Hepatocyte (in vitro differentiated cells): ENCODE measurements around the gene TENM4. TPM values are rescaled to one million over a fixed set of nuclear protein-coding genes. Genes with fewer than 3 reads are reported as not detected.

Source experiments
- DNase-seq: peaks from one replicate; pipeline ENCODE4 v3.0.0-alpha.2; 2016; ENCODE audit warnings: low spot score
- H2AFZ ChIP-seq: fragments of 200-600 bp; sonication (generic); 2 replicates; pipeline ENCODE4 v1.6.0; 2016; ENCODE audit warnings: antibody characterized with exemption, mild to moderate bottlenecking
- H3K27ac ChIP-seq: fragments of 200-600 bp; sonication (generic); 2 replicates; pipeline ENCODE4 v1.5.1; 2016; ENCODE audit warnings: mild to moderate bottlenecking
- H3K27me3 ChIP-seq: fragments of 200-600 bp; sonication (generic); 2 replicates; pipeline ENCODE4 v1.6.1; 2016
- H3K36me3 ChIP-seq: fragments of 200-600 bp; sonication (generic); replicated peaks from 2 replicates; pipeline ENCODE4 v1.5.1; 2016; ENCODE audit warnings: low read depth; ENCODE audit not compliant: insufficient read depth
- H3K4me1 ChIP-seq: fragments of 200-600 bp; sonication (generic); 2 replicates; pipeline ENCODE4 v1.5.1; 2016; ENCODE audit warnings: mild to moderate bottlenecking, moderate library complexity; ENCODE audit not compliant: insufficient read depth
- H3K4me2 ChIP-seq: fragments of 200-600 bp; sonication (generic); 2 replicates; pipeline ENCODE4 v1.6.0; 2016
- H3K4me3 ChIP-seq: fragments of 200-600 bp; sonication (generic); 2 replicates; pipeline ENCODE4 v1.5.1; 2016; ENCODE audit warnings: mild to moderate bottlenecking
- H3K79me2 ChIP-seq: fragments of 200-600 bp; sonication (generic); 2 replicates; pipeline ENCODE4 v1.6.0; 2017; ENCODE audit warnings: mild to moderate bottlenecking
- H3K9me2 ChIP-seq: fragments of 200-600 bp; sonication (generic); replicated peaks from 2 replicates; pipeline ENCODE4 v1.6.0; 2017; ENCODE audit warnings: mild to moderate bottlenecking; ENCODE audit not compliant: insufficient read depth
- H3K9me3 ChIP-seq: fragments of 200-600 bp; sonication (generic); 2 replicates; pipeline ENCODE4 v1.5.1; 2016; ENCODE audit warnings: low read depth, mild to moderate bottlenecking
- H4K20me1 ChIP-seq: fragments of 200-600 bp; sonication (generic); 2 replicates; pipeline ENCODE4 v1.6.0; 2016; ENCODE audit warnings: mild to moderate bottlenecking; ENCODE audit not compliant: insufficient read depth, poor library complexity, severe bottlenecking
- EZH2 ChIP-seq: fragments of 200-600 bp; sonication (generic); IDR thresholded peaks from 2 replicates; pipeline ENCODE4 v1.6.1; 2016; ENCODE audit warnings: antibody characterized with exemption, mild to moderate bottlenecking, borderline replicate concordance
- EZH2phosphoT487 ChIP-seq: fragments of 200-600 bp; sonication (generic); IDR thresholded peaks from one replicate; pipeline ENCODE4 v1.6.1; 2018; ENCODE audit warnings: antibody characterized with exemption, mild to moderate bottlenecking, low read depth, moderate library complexity; ENCODE audit not compliant: unreplicated experiment, severe bottlenecking
- WGBS: methylation state at CpG from one replicate; pipeline ENCODE4 v1.1.6; 2016; ENCODE audit warnings: low lambda C conversion rate; ENCODE audit errors: missing lambda C conversion rate; 5-methylcytosine and 5-hydroxymethylcytosine counted together
- polyA plus RNA-seq: library from polyadenylated mRNA; unstranded; fragments of >200 nt; fragmentation: Nextera tagmentation; extraction: Ambion mirVana; gene quantifications from 2 replicates; pipeline ENCODE4 v1.2.1, GENCODE V29; 2016
- total RNA-seq: library from RNA; depleted of rRNA; stranded (reverse); fragments of >200 nt; gene quantifications from 2 replicates; pipeline ENCODE4 v1.2.3, GENCODE V29; 2014
- TF ChIP-seq, protein P1 (sequence below): fragments of 200-600 bp; sonication (generic); IDR thresholded peaks from 2 replicates; pipeline ENCODE4 v1.5.1; 2016; ENCODE audit warnings: antibody characterized with exemption, mild to moderate bottlenecking; ENCODE audit not compliant: poor library complexity

TENM4 gene
- total and polyA plus RNA-seq, 2 experiments from 2014 or later = 18.4 to 18.7 TPM

DNA sequence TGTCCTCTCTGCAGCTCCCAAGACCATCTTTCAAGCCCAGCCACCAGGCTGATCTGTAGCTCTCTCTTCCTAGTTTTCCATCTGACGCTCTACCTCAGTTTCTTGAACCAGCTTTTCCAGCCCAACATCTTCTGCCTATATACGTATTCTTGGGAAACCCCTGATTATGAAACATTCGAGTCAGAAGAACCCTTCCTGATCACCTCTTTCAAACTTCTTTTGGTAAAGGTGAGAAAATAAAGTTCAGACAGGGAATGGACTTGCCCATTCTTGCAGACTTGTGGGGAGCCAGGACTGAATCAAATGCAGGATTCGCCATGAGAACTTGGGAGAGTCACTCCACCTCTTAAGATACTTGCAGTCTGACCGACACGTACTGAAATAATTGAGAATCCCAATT, 696.6 kb downstream of the TENM4 start:
- H3K79me2 ChIP-seq = no peaks in the 10 kb centered on the region
- H2AFZ ChIP-seq = no peak overlapping the region
- H3K27me3 ChIP-seq = no peaks in the 10 kb centered on the region
- H3K4me1 ChIP-seq = no peaks in the 10 kb centered on the region
- WGBS = 98% methylated on average over 6 of the region's 6 CpGs
- no peaks in the 10 kb centered on the region for H3K9me2 ChIP-seq
- TF ChIP-seq EZH2phosphoT487 (no peak), EZH2 (no peak)
- TF ChIP-seq, protein P1, sequence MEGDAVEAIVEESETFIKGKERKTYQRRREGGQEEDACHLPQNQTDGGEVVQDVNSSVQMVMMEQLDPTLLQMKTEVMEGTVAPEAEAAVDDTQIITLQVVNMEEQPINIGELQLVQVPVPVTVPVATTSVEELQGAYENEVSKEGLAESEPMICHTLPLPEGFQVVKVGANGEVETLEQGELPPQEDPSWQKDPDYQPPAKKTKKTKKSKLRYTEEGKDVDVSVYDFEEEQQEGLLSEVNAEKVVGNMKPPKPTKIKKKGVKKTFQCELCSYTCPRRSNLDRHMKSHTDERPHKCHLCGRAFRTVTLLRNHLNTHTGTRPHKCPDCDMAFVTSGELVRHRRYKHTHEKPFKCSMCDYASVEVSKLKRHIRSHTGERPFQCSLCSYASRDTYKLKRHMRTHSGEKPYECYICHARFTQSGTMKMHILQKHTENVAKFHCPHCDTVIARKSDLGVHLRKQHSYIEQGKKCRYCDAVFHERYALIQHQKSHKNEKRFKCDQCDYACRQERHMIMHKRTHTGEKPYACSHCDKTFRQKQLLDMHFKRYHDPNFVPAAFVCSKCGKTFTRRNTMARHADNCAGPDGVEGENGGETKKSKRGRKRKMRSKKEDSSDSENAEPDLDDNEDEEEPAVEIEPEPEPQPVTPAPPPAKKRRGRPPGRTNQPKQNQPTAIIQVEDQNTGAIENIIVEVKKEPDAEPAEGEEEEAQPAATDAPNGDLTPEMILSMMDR = no peak
- DNase-seq = no peak
- H3K9me3 ChIP-seq = no peaks in the 10 kb centered on the region
- H4K20me1 ChIP-seq = no peaks in the 10 kb centered on the region
- no peak overlapping the region for H3K4me2 ChIP-seq
- H3K27ac ChIP-seq = no peak overlapping the region
- no peaks in the 10 kb centered on the region for H3K36me3 ChIP-seq
- no peak overlapping the region for H3K4me3 ChIP-seq

GRCh38 chr11:78742430-78742829, 698.4 kb downstream of the TENM4 start:
- TF ChIP-seq, protein P1 = no peak
- TF ChIP-seq EZH2 (no peak), EZH2phosphoT487 (no peak)
- Histone ChIP-seq H3K4me1 (no peaks in the 10 kb centered on the region), H3K79me2 (no peaks in the 10 kb centered on the region), H3K27me3 (no peaks in the 10 kb centered on the region), H3K9me2 (no peaks in the 10 kb centered on the region), H3K9me3 (no peaks in the 10 kb centered on the region), H3K4me2 (no peak overlapping the region), H3K36me3 (no peaks in the 10 kb centered on the region), H4K20me1 (no peaks in the 10 kb centered on the region), H3K4me3 (no peak overlapping the region), H2AFZ (no peak overlapping the region), H3K27ac (no peak overlapping the region)
- WGBS = 91% methylated on average over 6 of the region's 6 CpGs
- DNase-seq = no peak

GRCh38 chr11:78741741-78742140, 699.1 kb downstream of the TENM4 start:
- 86% methylated on average over 7 of the region's 7 CpGs for WGBS
- Histone ChIP-seq H2AFZ (no peak overlapping the region), H3K9me2 (no peaks in the 10 kb centered on the region), H3K27ac (no peak overlapping the region), H3K79me2 (no peaks in the 10 kb centered on the region), H3K4me3 (no peak overlapping the region), H3K4me1 (no peaks in the 10 kb centered on the region), H3K27me3 (no peaks in the 10 kb centered on the region), H3K9me3 (no peaks in the 10 kb centered on the region), H4K20me1 (no peaks in the 10 kb centered on the region), H3K4me2 (no peak overlapping the region), H3K36me3 (no peaks in the 10 kb centered on the region)
- TF ChIP-seq, protein P1 = no peak
- TF ChIP-seq EZH2phosphoT487 = no peak
- no peak for DNase-seq
